Left lung (tissue), 10 donors: ENCODE measurements around the gene LLPH. TPM values are rescaled to one million over a fixed set of nuclear protein-coding genes. Genes with fewer than 3 reads are reported as not detected.

Experiments used
- ATAC-seq: fragments of 200-7000 bp; cut with Tn5 transposase; one replicate; pipeline ENCODE4 v1.9.1; 2020; ENCODE audit warnings: moderate library complexity
- DNase-seq, 4 donors: peaks; one replicate each; pipeline ENCODE4 v3.0.0-alpha.2; 2013 to 2020
- H3K27ac ChIP-seq, 2 donors: fragments of 200-600 bp; sonication (generic) in 1 of 2; one replicate each; pipeline versions ENCODE4 v1.5.0 to v1.8.0; 2020 to 2021
- H3K27me3 ChIP-seq, 2 donors: fragments of 200-600 bp; sonication (generic) in 1 of 2; one replicate each; pipeline versions ENCODE4 v1.5.0 to v1.8.0; 2020 to 2021
- H3K36me3 ChIP-seq, 2 donors: fragments of 200-600 bp; sonication (generic) in 1 of 2; one replicate each; pipeline versions ENCODE4 v1.5.0 to v1.8.0; 2020 to 2021
- H3K4me1 ChIP-seq, 2 donors: fragments of 200-600 bp; one replicate each; pipeline ENCODE4 v1.8.0; 2021
- H3K4me3 ChIP-seq, 2 donors: fragments of 200-600 bp; sonication (generic) in 1 of 2; one replicate each; pipeline versions ENCODE4 v1.5.0 to v1.8.0; 2020 to 2021; ENCODE audit warnings: mild to moderate bottlenecking in 1 of 2
- H3K9me3 ChIP-seq, 2 donors: fragments of 200-600 bp; sonication (generic) in 1 of 2; one replicate each; pipeline versions ENCODE4 v1.5.0 to v1.8.0; 2020 to 2021
- CTCF ChIP-seq, 2 donors: fragments of 200-600 bp; sonication (generic) in 1 of 2; IDR thresholded peaks; one replicate each; pipeline versions ENCODE4 v1.5.0 to v1.8.0; 2021; ENCODE audit warnings: antibody characterized with exemption in 2 of 2
- intact Hi-C, 2 donors: fragments of 100-400 bp; cut with DNase I; formaldehyde crosslinking; loops; one replicate each; pipeline versions ENCODE4 v1.11.2 to v1.14.2; 2022
- polyA plus RNA-seq, 6 donors: library from polyadenylated mRNA; unstranded; fragments of 120-200 nt; gene quantifications; one replicate each; pipeline ENCODE4 v1.2.1, GENCODE V29; 2013; ENCODE audit not compliant: insufficient read length in 6 of 6
- total RNA-seq, 2 donors: library from RNA; stranded (reverse); fragmentation: NEBNext Ultra II Directional; extraction: Animal tissue kit (Norgen Biotek cat#: 25700); gene quantifications; one replicate each; pipeline ENCODE4 v1.2.1, GENCODE V29; 2021
- donor health status: DM: no; HTN: yes; CAD: no.
- donor health status: DM: no; HTN: no; CAD: no.

Gene LLPH
- total and polyA plus RNA-seq, 8 donors: 16.8 to 26.5 (median 23.5) TPM

- intact Hi-C loops: no loop called here
- TF ChIP-seq CTCF (IDR thresholded peaks at IDR 0.05): no peak
- no peaks in the 10 kb centered on the region for H3K36me3 ChIP-seq
- no peaks in the 10 kb centered on the region for H3K4me1 ChIP-seq
- no peak overlapping the region for H3K4me3 ChIP-seq
- ATAC-seq (no peak), DNase-seq (no peak)
- H3K9me3 ChIP-seq: no peaks in the 10 kb centered on the region
- H3K27me3 ChIP-seq: no peaks in the 10 kb centered on the region
- no peak overlapping the region for H3K27ac ChIP-seq
Measured at GRCh38 chr12:66113471-66113870, 17.1 kb downstream of the LLPH start.

GRCh38 chr12:66111605-66112004, 18.9 kb downstream of the LLPH start:
- no peaks in the 10 kb centered on the region for H3K4me1 ChIP-seq
- intact Hi-C loops: no loop called here

GRCh38 chr12:66109056-66109455, 21.5 kb downstream of the LLPH start:
- intact Hi-C loops: no loop called here
- no peak for TF ChIP-seq CTCF (IDR thresholded peaks at IDR 0.05)
- no peak for ATAC-seq
- Histone ChIP-seq H3K4me1 (no peaks in the 10 kb centered on the region), H3K27me3 (no peaks in the 10 kb centered on the region), H3K9me3 (no peaks in the 10 kb centered on the region), H3K4me3 (no peak overlapping the region), H3K27ac (no peak overlapping the region), H3K36me3 (no peaks in the 10 kb centered on the region)
- DNase-seq: no peak

More at GRCh38 chr12:66111605-66112004, 18.9 kb downstream of the LLPH start:
- no peaks in the 10 kb centered on the region for H3K9me3 ChIP-seq
- H3K36me3 ChIP-seq: no peaks in the 10 kb centered on the region
- DNase-seq: no peak
- no peak for TF ChIP-seq CTCF (IDR thresholded peaks at IDR 0.05)
- H3K27me3 ChIP-seq: no peaks in the 10 kb centered on the region
- no peak for ATAC-seq
- H3K27ac ChIP-seq: no peak overlapping the region
- no peak overlapping the region for H3K4me3 ChIP-seq

- H3K27me3 ChIP-seq: no peaks in the 10 kb centered on the region
- H3K27ac ChIP-seq: no peak overlapping the region
- intact Hi-C loops: no loop called here
- H3K9me3 ChIP-seq: no peaks in the 10 kb centered on the region
- ATAC-seq (no peak), DNase-seq (no peak)
- no peaks in the 10 kb centered on the region for H3K4me1 ChIP-seq
- no peak for TF ChIP-seq CTCF (IDR thresholded peaks at IDR 0.05)
- H3K36me3 ChIP-seq: no peaks in the 10 kb centered on the region
- H3K4me3 ChIP-seq: no peak overlapping the region
Measured at GRCh38 chr12:66108386-66108785, 22.2 kb downstream of the LLPH start.

- ATAC-seq: peak; percentile 98
- peak in 2 of 4 donors; percentile 69 to 82 for DNase-seq
- H3K9me3 ChIP-seq: no peaks in the 10 kb centered on the region
- peak; percentile 81 to 86 for TF ChIP-seq CTCF (IDR thresholded peaks at IDR 0.05)
- intact Hi-C loops: no loop called here
- no peak overlapping the region for H3K27ac ChIP-seq
- H3K4me3 ChIP-seq: no peak overlapping the region
- H3K36me3 ChIP-seq: no peaks in the 10 kb centered on the region
- H3K4me1 ChIP-seq: no peaks in the 10 kb centered on the region
- no peaks in the 10 kb centered on the region for H3K27me3 ChIP-seq
Measured at GRCh38 chr12:66107451-66107915, 23.1 kb downstream of the LLPH start.
